GM12878 (cell line): ENCODE data around the gene TUBB1. TPM values are rescaled to one million over a fixed set of nuclear protein-coding genes. Genes with fewer than 3 reads are reported as not detected.

Source experiments
- ATAC-seq: fragments of 200-7000 bp; cut with Tn5 transposase; 3 replicates; pipeline ENCODE4 v1.9.1; 2020; ENCODE audit warnings: mild to moderate bottlenecking, moderate library complexity
- BruUV-seq: library from RNA; stranded (reverse); fragments of 400-500 nt; replicated peaks from 2 replicates; lab custom pipeline; 2021; lab: Mats Ljungman, UMichigan
- CTCF ChIA-PET: fragments of 300-600 bp; sonication (Branson Sonifier 250); formaldehyde crosslinking; extraction: SDS; loops from one replicate; lab custom pipeline; 2021; ENCODE audit warnings: inconsistent platforms; lab: Yijun Ruan, JAX
- POLR2A ChIA-PET: fragments of 350-600 bp; formaldehyde crosslinking; extraction: SDS; loops from one replicate; lab custom pipeline; 2021; ENCODE audit warnings: inconsistent platforms; lab: Charles Lee
- RAD21 ChIA-PET: fragments of 300-600 bp; sonication (Branson Sonifier 250); formaldehyde crosslinking; loops from one replicate; lab custom pipeline; 2023; ENCODE audit warnings: antibody characterized with exemption; ENCODE audit not compliant: unreplicated experiment; lab: Charles Lee
- SMC1A ChIA-PET: fragments of 300-600 bp; sonication (Branson Sonifier 250); formaldehyde crosslinking; loops from one replicate; lab custom pipeline; 2023; ENCODE audit not compliant: unreplicated experiment, uncharacterized antibody; lab: Charles Lee
- DNase-seq: peaks from one replicate; pipeline ENCODE4 v3.0.0-alpha.2; 2011; ENCODE audit warnings: low read depth, low spot score
- FAIRE-seq: peaks from 3 replicates; lab custom pipeline; 2011; peaks lifted over from hg19 to GRCh38; lab: Jason Lieb, UNC
- H2AFZ ChIP-seq: 2 replicates; pipeline ENCODE4 v1.6.0; 2011; ENCODE audit warnings: low read depth, low read length, control low read depth; ENCODE audit not compliant: control insufficient read depth
- H3K27ac ChIP-seq: 2 replicates; pipeline ENCODE4 v1.5.1; 2011; ENCODE audit warnings: control low read depth; ENCODE audit not compliant: control insufficient read depth, insufficient read depth
- H3K27me3 ChIP-seq, 2 experiments: replicated peaks in 1 of 2; 2 replicates each; pipeline versions ENCODE4 v1.6.0 to v1.6.1; 2011; ENCODE audit warnings: low read length in 1 of 2; ENCODE audit not compliant: control insufficient read depth in 2 of 2, insufficient read depth in 2 of 2
- H3K36me3 ChIP-seq, 2 experiments: 2 replicates each; pipeline ENCODE4 v1.5.1; 2011; ENCODE audit warnings: low read length in 1 of 2; ENCODE audit not compliant: control insufficient read depth in 2 of 2, insufficient read depth in 2 of 2
- H3K4me1 ChIP-seq: 2 replicates; pipeline ENCODE4 v1.6.1; 2011; ENCODE audit warnings: mild to moderate bottlenecking, low read length, moderate library complexity, mixed read lengths; ENCODE audit not compliant: control insufficient read depth, insufficient read depth
- H3K4me2 ChIP-seq: 2 replicates; pipeline ENCODE4 v1.6.0; 2011; ENCODE audit warnings: control low read depth; ENCODE audit not compliant: control insufficient read depth, insufficient read depth
- H3K4me3 ChIP-seq: fragments of 200-600 bp; sonication (generic); 2 replicates; pipeline ENCODE4 v1.5.1; 2016
- H3K79me2 ChIP-seq: 2 replicates; pipeline ENCODE4 v1.6.0; 2011; ENCODE audit warnings: low read length; ENCODE audit not compliant: control insufficient read depth, insufficient read depth
- H3K9ac ChIP-seq: 2 replicates; pipeline ENCODE4 v1.8.0; 2011; ENCODE audit warnings: low read length, control low read depth, mixed read lengths; ENCODE audit not compliant: control insufficient read depth, insufficient read depth
- H3K9me3 ChIP-seq: replicated peaks from 3 replicates; pipeline ENCODE4 v1.5.1; 2011; ENCODE audit warnings: mild to moderate bottlenecking, low read length; ENCODE audit not compliant: control insufficient read depth, insufficient read depth
- H4K20me1 ChIP-seq: 2 replicates; pipeline ENCODE4 v1.6.0; 2011; ENCODE audit not compliant: control insufficient read depth, insufficient read depth
- CBX5 ChIP-seq: sonication (generic); IDR thresholded peaks from 2 replicates; pipeline ENCODE4 v1.6.1; 2016; ENCODE audit warnings: low read depth, moderate library complexity, mild to moderate bottlenecking, inconsistent platforms
- CREB1 ChIP-seq: IDR thresholded peaks from 2 replicates; pipeline ENCODE4 v1.6.1; 2012; ENCODE audit warnings: low read depth, mild to moderate bottlenecking, inconsistent platforms
- E4F1 ChIP-seq: fragments of 450-650 bp; IDR thresholded peaks from 2 replicates; pipeline ENCODE4 v1.6.1; 2018; ENCODE audit warnings: borderline replicate concordance, mild to moderate bottlenecking; ENCODE audit not compliant: partially characterized antibody
- EGR1 ChIP-seq, 2 experiments: IDR thresholded peaks; 1 replicate in 1 of 2; 2 replicates in 1 of 2; pipeline ENCODE4 v1.6.1; 2011 to 2012; ENCODE audit warnings: low read depth in 2 of 2, low read length in 2 of 2, borderline replicate concordance in 1 of 2, mild to moderate bottlenecking in 1 of 2, moderate library complexity in 1 of 2
- ELK1 ChIP-seq: IDR thresholded peaks from 2 replicates; pipeline ENCODE4 v1.6.1; 2012; ENCODE audit warnings: low read depth, low read length, improper control_type of control experiment
- HDGF ChIP-seq: fragments of 450-650 bp; IDR thresholded peaks from 2 replicates; pipeline ENCODE4 v1.6.1; 2016; ENCODE audit warnings: antibody characterized with exemption
- IRF3 ChIP-seq: fragments of 450-650 bp; IDR thresholded peaks from 2 replicates; pipeline ENCODE4 v1.6.1; 2014; ENCODE audit warnings: mild to moderate bottlenecking
- KDM1A ChIP-seq: fragments of 200-600 bp; sonication (generic); IDR thresholded peaks from 2 replicates; pipeline ENCODE4 v1.6.1; 2016; ENCODE audit warnings: borderline replicate concordance
- KLF5 ChIP-seq: fragments of 450-650 bp; IDR thresholded peaks from 2 replicates; pipeline ENCODE4 v1.6.1; 2014; ENCODE audit warnings: mild to moderate bottlenecking; ENCODE audit not compliant: partially characterized antibody
- NKRF ChIP-seq: fragments of 450-650 bp; conservative IDR thresholded peaks from 2 replicates; pipeline ENCODE4 v1.6.1; 2017; ENCODE audit warnings: mild to moderate bottlenecking, moderate library complexity
- NR2C1 ChIP-seq: fragments of 450-650 bp; IDR thresholded peaks from 2 replicates; pipeline ENCODE4 v1.6.1; 2017; ENCODE audit warnings: antibody characterized with exemption, mild to moderate bottlenecking, moderate library complexity
- PAX8 ChIP-seq: fragments of 450-650 bp; IDR thresholded peaks from 2 replicates; pipeline ENCODE4 v1.6.1; 2017; ENCODE audit warnings: mild to moderate bottlenecking, moderate library complexity
- POLR2A ChIP-seq: IDR thresholded peaks from 2 replicates; pipeline ENCODE4 v1.6.1; 2011; ENCODE audit warnings: low read depth, mild to moderate bottlenecking, low read length
- ZNF384 ChIP-seq: IDR thresholded peaks from 2 replicates; pipeline ENCODE4 v1.6.1; 2012; ENCODE audit warnings: low read depth, mild to moderate bottlenecking, low read length, improper control_type of control experiment, borderline replicate concordance
- ZNF622 ChIP-seq: fragments of 450-650 bp; IDR thresholded peaks from 2 replicates; pipeline ENCODE4 v1.6.1; 2017; ENCODE audit warnings: mild to moderate bottlenecking, inconsistent platforms
- WGBS: methylation state at CpG from one replicate; pipeline ENCODE4 v1.1.6; 2016; ENCODE audit warnings: low lambda C conversion rate; ENCODE audit not compliant: insufficient replicate concordance, insufficient coverage; ENCODE audit errors: missing lambda C conversion rate; 5-methylcytosine and 5-hydroxymethylcytosine counted together
- in situ Hi-C: fragments of 300-500 bp; cut with MboI; formaldehyde crosslinking; loops from 9 replicates; pipeline ENCODE4 v1.14.3; 2018; ENCODE audit warnings: mixed read lengths
- intact Hi-C: fragments of 100-400 bp; cut with micrococcal nuclease; formaldehyde crosslinking; loops from one replicate; pipeline ENCODE4 v1.14.2; 2022; ENCODE audit not compliant: unreplicated experiment
- polyA plus RNA-seq, 11 experiments: library from polyadenylated mRNA; depleted of rRNA in 4 of 11; unstranded in 6 of 11; stranded (reverse) in 5 of 11; fragments of >200 nt; fragmentation: Nextera tagmentation in 4 of 11; fragmentation: Illumina TruSeq in 1 of 11; extraction: Ambion mirVana in 4 of 11; extraction: Trizol in 1 of 11; gene quantifications; 1 replicate in 1 of 11; 2 replicates in 10 of 11; pipeline versions ENCODE4 v1.2.1 to v1.2.3, GENCODE V29; 2011 to 2016; ENCODE audit warnings: inconsistent platforms in 2 of 11, missing spikeins in 2 of 11, low read depth in 1 of 11
- total RNA-seq, 4 experiments: library from RNA; depleted of rRNA in 3 of 4; stranded (reverse); fragments of >200 nt in 3 of 4; fragmentation: Illumina TruSeq in 1 of 4; extraction: Trizol in 1 of 4; gene quantifications; 2 replicates each; pipeline versions ENCODE4 v1.2.1 to v1.2.3, GENCODE V29; 2013 to 2021

Gene TUBB1
- total and polyA plus RNA-seq, 10 of the 15 experiments (the other 5 are each of a cell fraction or from before 2014, with no cell fraction given) = 0.02 to 0.20 (median 0.06) TPM; not detected in 3

GRCh38 chr20:59004763-59005522 is 14.3 kb upstream of the TUBB1 start:
- FAIRE-seq = peak; percentile 89
- peaks cover 35% of the 10 kb centered on the region for H3K4me1 ChIP-seq
- TF ChIP-seq ZNF384 (no peak), NKRF (0 out of 2 replicates have a peak, but pooled peaks have one; percentile 49), NR2C1 (peak; percentile 79), ZNF622 (no peak), ELK1 (no peak), E4F1 (no peak), KLF5 (no peak), KDM1A (no peak), HDGF (peak; percentile 9; the same call in 1 of the 2 replicates), IRF3 (no peak), POLR2A (peak; percentile 85), CBX5 (no peak), EGR1 (IDR thresholded peaks at IDR 0.05; ENCODE audit: borderline replicate concordance in 1 of 2, low read depth in 2 of 2, low read length in 2 of 2) (peak in 1 of 2 experiments; percentile 28; a peak in 2 of 3 replicates), PAX8 (no peak), CREB1 (0 out of 2 replicates have a peak, but pooled peaks have one; percentile 38)

More at GRCh38 chr20:59004763-59005522, 14.3 kb upstream of the TUBB1 start:
- Histone ChIP-seq H4K20me1 (0 out of 2 replicates have a peak, but pooled peaks cover 2% of the 10 kb centered on the region), H3K4me2 (peak overlapping the region; percentile 53), H3K9ac (peak overlapping the region; percentile 92), H3K36me3 (peaks cover 18 to 24% of the 10 kb centered on the region in 2 experiments), H3K79me2 (peaks cover 56% of the 10 kb centered on the region), H3K4me3 (peak overlapping the region; percentile 92), H3K9me3 (no peaks in the 10 kb centered on the region), H3K27me3 (no peaks in the 10 kb centered on the region), H2AFZ (peak overlapping the region; percentile 30), H3K27ac (peak overlapping the region; percentile 95)
- ChIA-PET CTCF (interaction anchor here (1.2 kb wide), 1 partner anchor 24 kb away, joined by 4 read pairs; no protein-coding TSS in a partner anchor), RAD21 (interaction anchor here (1.3 to 2.3 kb wide), 5 partner anchors 27 to 98 kb away, joined by 3 to 11 read pairs (median 3); partner anchors contain the start of gene ATP5F1E), POLR2A (interaction anchor here (1.2 to 1.7 kb wide), 3 partner anchors 27 to 97 kb away, joined by 4 to 5 read pairs (median 4); partner anchors contain the start of gene ATP5F1E), SMC1A (interaction anchor here (0.9 to 2.0 kb wide), 4 partner anchors 28 to 118 kb away, joined by 3 to 14 read pairs (median 6); no protein-coding TSS in a partner anchor)
- in situ Hi-C loops (loop anchor here (10.0 kb wide), 2 partner anchors 550 to 1610 kb away; partner anchors contain the start of gene RBM38), intact Hi-C loops (loop anchor here (2.0 kb wide), 2 partner anchors 20 to 114 kb away; no protein-coding TSS in a partner anchor)
- ATAC-seq = peak; percentile 72
- under 1% methylated on average over 17 of the region's 17 CpGs for WGBS
- TSS peak; percentile 79 for BruUV-seq
- DNase-seq = peak; percentile 94
